Measurements from ENCODE around the gene EHMT1. TPM values are rescaled to one million over a fixed set of nuclear protein-coding genes. Genes with fewer than 3 reads are reported as not detected.

The EHMT1 gene
- total and polyA plus RNA-seq, 2 of the 8 experiments (the other 6 are each of a cell fraction or from before 2014, with no cell fraction given) = 95.7 to 163 TPM

GRCh38 chr9:137748311-137748710 lies 129.5 kb downstream of the EHMT1 start:
- H3K36me3 ChIP-seq (ENCODE audit: control insufficient read depth in 2 of 4, insufficient read depth in 4 of 4, low read length in 3 of 4) = peaks cover 0 to 24% (median 10%) of the 10 kb centered on the region in 4 experiments; a peak in 6 of 8 replicates
- DNase-seq (ENCODE audit: low read depth in 1 of 2, low spot score in 2 of 2) (no peak), FAIRE-seq (no peak)
- CTCF ChIA-PET (ENCODE audit: partially characterized antibody) = interaction anchor here (0.8 to 0.9 kb wide), 2 partner anchors 8 to 75 kb away, joined by 3 read pairs; no protein-coding TSS in a partner anchor
- no peaks in the 10 kb centered on the region for H3K9me3 ChIP-seq (ENCODE audit: insufficient read depth in 2 of 2, low read depth in 1 of 2, low read length in 1 of 2)
- H3K4me3 ChIP-seq (ENCODE audit: extremely low read depth in 1 of 4, insufficient read depth in 2 of 4, low read depth in 3 of 4, low read length in 4 of 4) = no peak overlapping the region
- no peak overlapping the region for H3K4me2 ChIP-seq (ENCODE audit: insufficient read depth in 1 of 2, low read depth in 2 of 2, low read length in 2 of 2)
- H3K27me3 ChIP-seq (replicated peaks in 1 of 4; ENCODE audit: control insufficient read depth in 3 of 4, extremely low read depth in 1 of 4, insufficient read depth in 3 of 4, low read length in 3 of 4) = no peaks in the 10 kb centered on the region
- H3K9ac ChIP-seq (replicated peaks in 1 of 4; ENCODE audit: extremely low read depth in 1 of 4, low read depth in 3 of 4, low read length in 3 of 4) = no peak overlapping the region
- H2BK15ac ChIP-seq (ENCODE audit: low read length) = no peak overlapping the region
- H2AFZ ChIP-seq (ENCODE audit: low read length) = no peak overlapping the region
- peaks cover 3 to 4% (median 3%) of the 10 kb centered on the region in 4 experiments; a peak in 5 of 7 replicates for H3K4me1 ChIP-seq (replicated peaks in 1 of 4; ENCODE audit: control insufficient read depth in 3 of 4, insufficient read depth in 4 of 4, low read length in 3 of 4)
- no peak overlapping the region for H3K4ac ChIP-seq (replicated peaks; ENCODE audit: insufficient read length, low read depth, low read length)
- no peak overlapping the region for H3K27ac ChIP-seq (ENCODE audit: low read depth, low read length)
- H3K23ac ChIP-seq (ENCODE audit: insufficient read length) = no peak overlapping the region
- no peak overlapping the region for H2BK20ac ChIP-seq (ENCODE audit: low read length)
- no peak overlapping the region for H4K5ac ChIP-seq (ENCODE audit: insufficient read length, low read depth, low read length)
- no peak overlapping the region for H3K56ac ChIP-seq (replicated peaks; ENCODE audit: insufficient read length, low read depth, low read length)
- H3K23me2 ChIP-seq (ENCODE audit: low read depth, low read length) = no peaks in the 10 kb centered on the region
- 94% methylated on average over 15 of the region's 15 CpGs; no CpG with 5 or more reads in 1 of the 2 experiments for WGBS, 2 experiments (ENCODE audit: extremely low coverage in 1 of 2, insufficient coverage in 1 of 2, insufficient read length in 1 of 2, insufficient replicate concordance in 2 of 2, low coverage in 1 of 2, low lambda C conversion rate in 2 of 2, missing lambda C conversion rate in 1 of 2)
- H3K79me1 ChIP-seq (ENCODE audit: low read depth, low read length) = peaks cover 4% of the 10 kb centered on the region
- H3K14ac ChIP-seq (ENCODE audit: insufficient read length) = no peak overlapping the region
- no peak overlapping the region for H2AK5ac ChIP-seq (ENCODE audit: low read depth, low read length)
- no peak overlapping the region for H3K18ac ChIP-seq (ENCODE audit: extremely low read depth, low read length)
- H2BK12ac ChIP-seq (ENCODE audit: low read depth, low read length) = no peak overlapping the region
- POLR2A ChIA-PET (ENCODE audit: partially characterized antibody) = interaction anchor here (0.7 kb wide), 1 partner anchor 175 kb away, joined by 3 read pairs; no protein-coding TSS in a partner anchor
- peaks cover 3 to 4% of the 10 kb centered on the region in 2 experiments for H4K20me1 ChIP-seq (replicated peaks in 1 of 2; ENCODE audit: control insufficient read depth in 1 of 2, insufficient read depth in 2 of 2, low read length in 2 of 2)
- H4K8ac ChIP-seq (ENCODE audit: extremely low read depth, insufficient read depth, low read length) = no peak overlapping the region
- H2BK5ac ChIP-seq (ENCODE audit: low read depth, low read length) = no peak overlapping the region; the same call in 1 of the 2 replicates
- peaks cover 0 to 18% of the 10 kb centered on the region in 2 experiments; a peak in 1 of 4 replicates for H3K79me2 ChIP-seq (ENCODE audit: control insufficient read depth in 1 of 2, insufficient read depth in 2 of 2, low read length in 2 of 2)
- H4K91ac ChIP-seq (replicated peaks; ENCODE audit: insufficient read length, low read length) = no peak overlapping the region
- no peak overlapping the region for H2BK120ac ChIP-seq (replicated peaks; ENCODE audit: low read depth, low read length)
- no peak for TF ChIP-seq USF2 (IDR thresholded peaks at IDR 0.05; ENCODE audit: low read length)

Measured in H1 (cell line).